Stimulated activated CD8-positive, alpha-beta memory T cell treated with anti-CD3 and anti-CD28 coated beads, Interleukin-2, amount 100 ng/mL, for 1 hour (primary cell): Measurements from ENCODE around the gene UBP1.
"Not testable (repeated sequence)": the region's sequence is repeated elsewhere in the genome, so short reads cannot be mapped to it uniquely, and the experiment has no call there.

Experiments used
- DNase-seq, 2 donors: peaks; one replicate each; pipeline ENCODE4 v3.0.0-alpha.2; 2020; ENCODE audit warnings: low read depth in 2 of 2

Gene UBP1

GRCh38 chr3:33389908-33390307 lies 50.3 kb downstream of the UBP1 start:
- no peak for DNase-seq

- no peak for DNase-seq
Observed at GRCh38 chr3:33388374-33389100, 51.7 kb downstream of the UBP1 start.

DNA sequence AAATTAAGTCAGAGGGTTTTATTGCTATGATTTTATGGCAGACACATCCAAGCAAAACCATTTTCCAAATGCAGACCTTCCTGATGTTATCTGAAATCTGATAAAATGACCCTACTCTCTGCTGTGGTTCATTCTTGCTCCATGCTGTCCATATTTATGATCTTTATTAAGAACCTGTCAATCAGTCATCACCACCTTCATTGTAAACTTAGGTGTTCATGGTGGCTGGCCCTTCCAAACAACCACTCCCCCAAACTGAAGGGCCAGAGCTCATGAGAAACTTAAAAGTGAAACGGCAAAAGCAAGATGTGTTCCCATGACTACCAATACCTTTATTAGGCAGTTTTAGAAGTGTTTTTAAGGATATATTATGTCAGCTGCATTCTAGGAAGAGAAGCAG lies 53.6 kb downstream of the UBP1 start:
- DNase-seq, result no peak

DNA sequence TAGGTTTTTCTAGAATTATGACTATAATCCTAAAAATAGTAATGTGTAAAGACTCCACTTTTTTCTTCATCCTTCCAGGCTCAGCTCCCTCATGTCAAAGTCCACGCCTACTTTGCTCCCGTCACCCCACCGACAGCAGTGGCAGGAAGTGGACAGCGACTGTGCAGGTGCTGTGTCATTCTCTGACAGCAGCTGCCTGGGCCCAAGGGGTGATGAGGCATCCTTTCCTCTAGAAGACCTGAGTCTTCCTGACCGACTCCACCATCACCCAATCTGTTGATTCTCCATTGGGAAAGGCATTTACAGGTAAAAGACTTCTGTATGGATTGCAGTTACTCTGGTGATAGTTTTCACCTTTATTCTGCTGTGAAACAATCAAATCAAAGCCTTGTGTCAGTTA lies 54.8 kb downstream of the UBP1 start:
- peak in 1 of 2 donors; percentile 4 for DNase-seq

DNA sequence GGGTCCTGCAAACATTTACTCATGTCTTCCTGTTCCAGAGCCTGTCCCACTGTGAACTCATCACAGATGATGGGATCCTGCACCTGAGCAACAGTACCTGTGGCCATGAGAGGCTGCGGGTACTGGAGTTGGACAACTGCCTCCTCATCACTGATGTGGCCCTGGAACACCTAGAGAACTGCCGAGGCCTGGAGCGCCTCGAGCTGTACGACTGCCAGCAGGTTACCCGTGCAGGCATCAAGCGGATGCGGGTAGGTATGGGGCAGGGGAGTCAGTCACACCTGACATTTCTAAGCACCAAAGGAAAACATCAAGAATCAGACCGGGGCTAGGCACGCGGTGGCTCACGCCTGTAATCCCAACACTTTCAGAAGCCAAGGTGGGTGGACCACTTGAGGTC lies 56.3 kb downstream of the UBP1 start:
- DNase-seq, result no peak

DNA sequence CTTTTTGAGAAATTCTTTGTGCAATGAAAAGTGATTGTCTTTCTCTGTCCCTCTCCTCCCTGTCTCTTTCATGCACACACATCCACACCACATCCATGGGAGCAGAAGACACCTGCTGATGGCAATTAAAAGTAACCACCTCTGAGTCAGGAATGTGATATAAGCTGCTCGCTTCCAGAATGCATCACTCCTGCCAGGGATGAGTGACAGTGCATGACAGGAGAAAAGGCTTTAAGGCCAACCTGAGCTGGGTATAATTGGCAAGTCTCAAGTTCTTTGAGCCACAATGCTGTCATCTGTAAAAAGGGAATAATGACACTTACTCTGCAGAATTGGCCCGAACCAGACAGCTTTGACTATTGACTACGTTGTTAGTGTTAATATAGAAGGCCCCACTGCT lies 59.6 kb downstream of the UBP1 start:
- DNase-seq, result no peak

- no peak for DNase-seq
Observed at GRCh38 chr3:33377931-33378330, 62.3 kb downstream of the UBP1 start.

DNA sequence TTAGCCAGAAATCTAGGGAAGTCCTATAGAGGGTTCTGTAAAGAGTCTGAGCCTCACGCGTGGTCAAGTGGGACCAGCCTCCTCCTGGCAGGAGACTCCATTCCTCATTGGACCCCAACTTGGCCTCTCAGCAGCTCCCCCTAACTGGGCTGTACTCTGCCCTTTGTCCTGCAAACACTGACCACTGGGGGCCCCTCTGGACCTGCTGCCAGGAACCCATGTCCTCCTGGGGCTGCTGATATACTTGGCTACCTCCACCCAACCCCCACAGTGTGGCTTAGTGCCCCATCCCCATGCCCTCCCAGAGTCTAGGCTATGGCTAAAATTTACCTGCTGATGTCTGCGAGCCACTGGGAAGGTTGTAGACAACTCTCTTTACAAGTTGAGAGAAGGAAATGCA lies 62.7 kb downstream of the UBP1 start:
- no peak for DNase-seq

GRCh38 chr3:33373082-33373437 lies 67.1 kb downstream of the UBP1 start:
- DNase-seq, result no peak

- DNase-seq, result peak in 1 of 2 donors; percentile 16
Observed at GRCh38 chr3:33372218-33373081, 67.8 kb downstream of the UBP1 start.

DNA sequence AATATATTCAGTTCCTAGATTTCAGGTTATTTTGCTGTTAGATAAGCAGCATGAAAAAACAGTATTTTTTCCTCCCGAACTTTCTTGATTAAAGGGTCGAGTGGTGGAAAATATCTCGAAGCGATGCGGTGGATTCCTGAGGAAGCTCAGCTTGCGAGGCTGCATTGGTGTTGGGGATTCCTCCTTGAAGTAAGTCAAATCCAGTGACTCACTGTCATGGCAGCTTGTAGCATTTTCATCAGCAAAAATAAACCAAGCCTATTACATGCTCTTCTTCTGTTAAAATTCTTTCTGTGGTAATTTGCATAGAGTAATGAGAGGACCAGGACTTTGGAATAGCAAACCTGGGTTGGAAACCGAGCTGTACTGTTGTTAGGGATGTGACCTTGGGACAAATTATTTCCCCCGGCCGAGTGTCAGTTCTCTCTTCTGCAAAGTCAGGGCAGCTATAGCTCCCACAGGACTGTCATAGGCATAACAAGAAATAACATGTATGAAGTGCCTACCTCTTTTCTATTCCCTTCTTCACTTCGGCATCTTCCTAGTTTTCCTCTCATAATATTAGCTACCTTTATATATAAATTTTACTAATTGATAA lies 75.6 kb downstream of the UBP1 start:
- no peak for DNase-seq

- no peak for DNase-seq
Observed at GRCh38 chr3:33364060-33364459, 76.1 kb downstream of the UBP1 start.

- no peak for DNase-seq
Observed at GRCh38 chr3:33363113-33363800, 76.9 kb downstream of the UBP1 start.

DNA sequence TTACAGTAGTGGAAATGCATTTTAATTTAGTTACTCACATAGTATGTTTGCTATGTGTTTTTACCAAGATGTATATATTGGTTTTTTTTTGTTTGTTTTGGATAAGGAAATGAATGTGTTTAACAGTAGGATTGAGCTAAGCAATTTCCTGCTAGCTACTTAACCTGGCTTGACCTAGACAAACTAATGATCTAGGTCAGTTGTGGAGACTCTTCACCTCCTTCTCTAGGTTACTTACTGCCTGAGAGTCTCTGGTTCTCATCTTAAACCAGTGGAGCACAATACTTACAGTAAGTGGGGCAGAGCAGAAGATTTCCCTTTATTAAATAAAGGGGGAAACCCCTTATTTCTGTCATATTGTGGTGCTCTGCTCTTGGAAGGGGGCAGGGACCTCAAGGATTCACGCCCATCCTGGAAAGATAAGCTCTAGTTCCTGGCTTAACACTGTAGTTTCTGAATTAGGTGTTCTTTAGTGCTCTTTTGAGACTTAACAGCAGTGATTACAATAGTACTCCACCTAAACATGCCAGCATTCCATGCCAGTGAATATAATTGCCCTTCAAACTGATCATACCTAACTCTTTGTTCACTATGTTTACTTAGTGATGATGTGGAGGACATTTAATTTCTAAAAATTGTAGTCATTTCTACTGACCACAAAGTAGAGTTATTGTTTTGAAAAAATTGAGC lies 79.9 kb downstream of the UBP1 start:
- DNase-seq, result no peak

DNA sequence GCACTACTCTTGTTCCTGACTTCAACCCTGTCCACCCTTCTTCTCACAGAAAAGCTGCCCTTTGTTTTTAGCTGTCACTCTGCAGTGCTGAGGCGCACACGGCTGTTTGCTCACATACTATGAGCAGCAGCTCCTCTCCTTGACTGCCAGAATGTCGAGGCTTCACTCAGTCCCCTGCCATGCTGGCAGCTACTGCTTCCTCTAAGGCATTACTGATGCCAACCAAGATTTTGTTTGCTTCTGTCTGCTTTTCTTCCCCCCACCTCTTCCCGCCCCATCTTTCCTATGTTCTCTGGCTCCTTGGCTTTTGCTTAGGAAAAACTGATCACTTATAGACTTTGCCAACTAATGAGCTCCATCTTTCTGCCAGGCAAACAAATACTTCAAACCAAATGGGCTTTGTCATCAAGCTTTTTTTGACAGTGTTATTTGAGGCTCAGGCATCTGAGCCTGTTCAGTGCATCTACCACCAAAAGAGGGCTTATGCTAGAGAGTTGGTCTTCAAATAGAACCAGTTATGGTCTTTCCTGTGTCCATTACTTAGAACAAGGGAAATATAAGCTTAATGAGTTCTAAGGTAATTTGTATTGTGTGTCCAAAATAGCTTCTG lies 81.9 kb downstream of the UBP1 start:
- no peak for DNase-seq

- no peak for DNase-seq
Observed at GRCh38 chr3:33355611-33356010, 84.6 kb downstream of the UBP1 start.

DNA sequence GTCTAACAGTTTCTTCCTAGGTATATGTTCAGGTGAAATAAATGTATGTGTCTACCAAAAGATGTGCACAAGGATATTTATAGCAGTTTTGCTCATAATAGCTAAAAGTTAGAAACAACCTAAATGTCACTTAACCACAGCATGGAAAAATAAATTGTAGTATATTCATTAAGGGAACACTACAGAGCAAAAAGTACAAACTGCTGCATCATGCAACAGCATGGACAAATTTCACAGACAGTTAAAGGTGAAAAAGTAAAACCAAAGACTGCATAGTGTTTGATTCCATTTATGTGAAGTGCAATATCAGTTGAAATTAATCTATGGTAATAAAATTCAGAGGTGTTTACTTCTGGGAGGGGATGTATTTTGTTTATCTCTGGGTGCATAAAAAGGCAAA lies 100.4 kb downstream of the UBP1 start:
- no peak for DNase-seq

GRCh38 chr3:33338936-33339465 lies 101.2 kb downstream of the UBP1 start:
- not testable (repeated sequence) for DNase-seq
